ENCODE data around the gene ZNF550. TPM values are rescaled to one million over a fixed set of nuclear protein-coding genes. Genes with fewer than 3 reads are reported as not detected.
"Not testable (repeated sequence)": the region's sequence is repeated elsewhere in the genome, so short reads cannot be mapped to it uniquely, and the experiment has no call there.

The ZNF550 gene
- total and polyA plus RNA-seq, 2 donors (not counting 1 experiment from before 2014, with no cell fraction given) = 18.0 to 31.1 TPM

GRCh38 chr19:57499680-57500395 is 59.8 kb downstream of the ZNF550 start, which contains the start of gene ZNF773:
Gene ZNF773 (plus strand): TSS chr19:57499938. CDS start chr19:57500081, 143 bp downstream.
- under 1% methylated on average over 49 of the region's 69 CpGs for WGBS (ENCODE audit: insufficient coverage)
- Histone ChIP-seq H3K9me3 (ENCODE audit: control extremely low read depth in 1 of 3, control insufficient read depth in 2 of 3, insufficient read depth in 1 of 3, low read length in 2 of 3) (peaks cover 3 to 32% (median 13%) of the 10 kb centered on the region in 3 donors), H3K9ac (ENCODE audit: low read length) (peak within 1 kb of the TSS; percentile 76), H3K27ac (ENCODE audit: low read length in 2 of 2) (peak within 1 kb of the TSS; percentile 75 to 83), H3K36me3 (replicated peaks in 1 of 2; ENCODE audit: control extremely low read depth in 1 of 2, control insufficient read depth in 1 of 2, extremely low read depth in 1 of 2, insufficient read depth in 2 of 2, low read length in 1 of 2) (peaks cover 4 to 14% of the 10 kb centered on the region in 2 experiments), H3K79me2 (ENCODE audit: control insufficient read depth, insufficient read depth, low read length) (peaks cover 40% of the 10 kb centered on the region), H3K4me2 (replicated peaks; ENCODE audit: low read depth, low read length, poor library complexity, severe bottlenecking) (peak within 1 kb of the TSS; percentile 72), H2AFZ (ENCODE audit: insufficient read depth, low read depth, low read length, poor library complexity, severe bottlenecking) (peak within 1 kb of the TSS; percentile 76), H3K4me3 (ENCODE audit: control extremely low read depth in 1 of 5, extremely low read depth in 1 of 5, insufficient read depth in 1 of 5, low read depth in 2 of 5, low read length in 4 of 5) (peak within 1 kb of the TSS; percentile 3 to 70 (median 65))
- POLR2A ChIA-PET = interaction anchor here (1.0 kb wide), 1 partner anchor 28 kb away, joined by 4 read pairs; the partner anchor contains the start of gene ZNF549
- peak; percentile 31 for TF ChIP-seq CTCF (IDR thresholded peaks at IDR 0.05)
- peak; percentile 97 for DNase-seq
- peak; percentile 100 for ATAC-seq (ENCODE audit: low read depth)
- H4K20me1 ChIP-seq (ENCODE audit: control insufficient read depth, insufficient read depth, low read length, poor library complexity, severe bottlenecking); H3K27me3 ChIP-seq (replicated peaks in 1 of 4; ENCODE audit: control extremely low read depth in 1 of 4, control insufficient read depth in 3 of 4, insufficient read depth in 4 of 4, low read length in 3 of 4); H3K27me3 Mint-ChIP-seq; H3K4me1 ChIP-seq (ENCODE audit: control insufficient read depth in 2 of 2, insufficient read depth in 2 of 2, low read length in 2 of 2); CTCF ChIA-PET: not testable (repeated sequence)
- peak within 1 kb of the TSS; percentile 87 for H3K4me3 Mint-ChIP-seq
- H3K9me3 Mint-ChIP-seq (ENCODE audit: insufficient read depth) = peaks cover 10% of the 10 kb centered on the region
- peak within 1 kb of the TSS; percentile 87 for H3K27ac Mint-ChIP-seq
- peaks cover 24% of the 10 kb centered on the region for H3K4me1 Mint-ChIP-seq
- intact Hi-C loops (cut with micrococcal nuclease) = loop anchor here (1.0 kb wide), 6 partner anchors 13 to 133 kb away; partner anchors contain the start of genes ZNF211, ZNF419, ZNF549 and ZNF749

DNA sequence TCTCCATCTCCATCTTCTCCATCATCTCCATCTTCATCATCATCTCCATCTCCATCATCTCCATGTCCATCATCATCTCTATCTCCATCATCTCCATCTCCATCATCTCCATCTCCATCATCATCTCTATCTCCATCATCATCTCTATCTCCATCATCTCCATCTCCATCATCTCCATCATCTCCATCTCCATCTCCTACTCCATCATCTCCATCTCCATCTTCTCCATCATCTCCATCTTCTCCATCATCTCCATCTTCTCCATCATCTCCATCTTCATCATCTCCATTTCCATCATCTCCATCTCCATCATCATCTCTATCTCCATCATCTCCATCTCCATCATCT is 60.4 kb downstream of the ZNF550 start:
- H3K4me1 Mint-ChIP-seq = peaks cover 24% of the 10 kb centered on the region
- Histone ChIP-seq H3K36me3 (replicated peaks in 1 of 2; ENCODE audit: control extremely low read depth in 1 of 2, control insufficient read depth in 1 of 2, extremely low read depth in 1 of 2, insufficient read depth in 2 of 2, low read length in 1 of 2) (peaks cover 4 to 14% of the 10 kb centered on the region in 2 experiments), H3K79me2 (ENCODE audit: control insufficient read depth, insufficient read depth, low read length) (peaks cover 38% of the 10 kb centered on the region), H3K4me2 (replicated peaks; ENCODE audit: low read depth, low read length, poor library complexity, severe bottlenecking) (peak overlapping the region; percentile 65), H2AFZ (ENCODE audit: insufficient read depth, low read depth, low read length, poor library complexity, severe bottlenecking) (peak overlapping the region; percentile 76), H3K4me3 (ENCODE audit: control extremely low read depth in 1 of 5, extremely low read depth in 1 of 5, insufficient read depth in 1 of 5, low read depth in 2 of 5, low read length in 4 of 5) (peak overlapping the region in 2 of 5 experiments; percentile 62 to 65), H3K27ac (ENCODE audit: low read length in 2 of 2) (peak overlapping the region in 1 of 2 donors; percentile 83), H3K9me3 (ENCODE audit: control extremely low read depth in 1 of 3, control insufficient read depth in 2 of 3, insufficient read depth in 1 of 3, low read length in 2 of 3) (peaks cover 3 to 34% (median 13%) of the 10 kb centered on the region in 3 donors), H3K9ac (ENCODE audit: low read length) (peak overlapping the region; percentile 76)
- CTCF ChIA-PET; H4K20me1 ChIP-seq (ENCODE audit: control insufficient read depth, insufficient read depth, low read length, poor library complexity, severe bottlenecking); H3K4me1 ChIP-seq (ENCODE audit: control insufficient read depth in 2 of 2, insufficient read depth in 2 of 2, low read length in 2 of 2); H3K27me3 Mint-ChIP-seq; ATAC-seq (ENCODE audit: low read depth); H3K27me3 ChIP-seq (replicated peaks in 1 of 4; ENCODE audit: control extremely low read depth in 1 of 4, control insufficient read depth in 3 of 4, insufficient read depth in 4 of 4, low read length in 3 of 4): not testable (repeated sequence)
- POLR2A ChIA-PET = interaction anchor here (0.7 to 1.0 kb wide), 2 partner anchors 28 to 67 kb away, joined by 4 read pairs; partner anchors contain the start of gene ZNF549
- TF ChIP-seq CTCF (IDR thresholded peaks at IDR 0.05) = peak; percentile 38
- intact Hi-C loops (cut with micrococcal nuclease) = loop anchor here (1.0 kb wide), 6 partner anchors 12 to 134 kb away; partner anchors contain the start of genes ZNF211, ZNF419, ZNF549 and ZNF749
- H3K4me3 Mint-ChIP-seq = peak overlapping the region; percentile 74
- H3K9me3 Mint-ChIP-seq (ENCODE audit: insufficient read depth) = peaks cover 10% of the 10 kb centered on the region
- H3K27ac Mint-ChIP-seq = peak overlapping the region; percentile 87
- peak; percentile 49 for DNase-seq

DNA sequence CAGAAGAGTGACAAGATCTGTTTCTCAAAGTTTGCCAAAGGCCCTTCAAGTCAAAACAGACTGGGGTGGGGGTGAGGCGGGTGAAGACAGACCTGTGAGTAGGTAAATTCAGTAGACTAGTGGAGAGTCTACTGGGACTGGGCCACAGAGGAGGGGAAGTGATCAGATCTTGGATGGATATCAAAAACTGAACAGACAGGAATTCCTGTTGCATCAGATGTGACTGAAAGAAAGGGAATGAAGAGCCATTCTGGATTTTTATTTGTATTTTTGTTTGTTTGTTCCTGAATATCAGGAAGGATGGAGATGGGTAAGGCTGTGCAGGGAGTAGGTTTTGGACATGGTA is 71.4 kb downstream of the ZNF550 start:
- peaks cover 19% of the 10 kb centered on the region for H3K79me2 ChIP-seq (ENCODE audit: control insufficient read depth, insufficient read depth, low read length)
- Mint-ChIP-seq H3K4me3 (peak overlapping the region; percentile 82), H3K4me1 (peaks cover 16% of the 10 kb centered on the region), H3K27me3 (peaks cover 10% of the 10 kb centered on the region)
- CTCF ChIA-PET; H3K9ac ChIP-seq (ENCODE audit: low read length); POLR2A ChIA-PET; H4K20me1 ChIP-seq (ENCODE audit: control insufficient read depth, insufficient read depth, low read length, poor library complexity, severe bottlenecking); H3K27me3 ChIP-seq (replicated peaks in 1 of 4; ENCODE audit: control extremely low read depth in 1 of 4, control insufficient read depth in 3 of 4, insufficient read depth in 4 of 4, low read length in 3 of 4); DNase-seq; H3K27ac ChIP-seq (ENCODE audit: low read length in 2 of 2); H2AFZ ChIP-seq (ENCODE audit: insufficient read depth, low read depth, low read length, poor library complexity, severe bottlenecking); H3K9me3 Mint-ChIP-seq (ENCODE audit: insufficient read depth); H3K27ac Mint-ChIP-seq; ATAC-seq (ENCODE audit: low read depth): not testable (repeated sequence)
- peak overlapping the region; percentile 56 for H3K4me2 ChIP-seq (replicated peaks; ENCODE audit: low read depth, low read length, poor library complexity, severe bottlenecking)
- H3K36me3 ChIP-seq (replicated peaks in 1 of 2; ENCODE audit: control extremely low read depth in 1 of 2, control insufficient read depth in 1 of 2, extremely low read depth in 1 of 2, insufficient read depth in 2 of 2, low read length in 1 of 2) = peaks cover 8 to 24% of the 10 kb centered on the region in 2 experiments
- intact Hi-C loops (cut with micrococcal nuclease) = loop anchor here (5.0 kb wide), 3 partner anchors 144 to 459 kb away; partner anchors contain the start of genes ZNF211, ZNF256 and ZNF460
- peaks cover 2 to 12% (median 3%) of the 10 kb centered on the region in 3 donors for H3K9me3 ChIP-seq (ENCODE audit: control extremely low read depth in 1 of 3, control insufficient read depth in 2 of 3, insufficient read depth in 1 of 3, low read length in 2 of 3)
- H3K4me1 ChIP-seq (ENCODE audit: control insufficient read depth in 2 of 2, insufficient read depth in 2 of 2, low read length in 2 of 2) = peaks cover 7 to 14% of the 10 kb centered on the region in 2 donors
- H3K4me3 ChIP-seq (ENCODE audit: control extremely low read depth in 1 of 5, extremely low read depth in 1 of 5, insufficient read depth in 1 of 5, low read depth in 2 of 5, low read length in 4 of 5) = peak overlapping the region in 2 of 5 experiments; percentile 27 to 44
- WGBS (ENCODE audit: insufficient coverage) = no CpG with 5 or more reads among the region's 1 CpG

Data from B cell (primary cell).